ENCODE data around the gene PTPRT. TPM values are rescaled to one million over a fixed set of nuclear protein-coding genes. Genes with fewer than 3 reads are reported as not detected.

Gene PTPRT
- total RNA-seq, 1 donor from 2014 or later, result not detected

DNA sequence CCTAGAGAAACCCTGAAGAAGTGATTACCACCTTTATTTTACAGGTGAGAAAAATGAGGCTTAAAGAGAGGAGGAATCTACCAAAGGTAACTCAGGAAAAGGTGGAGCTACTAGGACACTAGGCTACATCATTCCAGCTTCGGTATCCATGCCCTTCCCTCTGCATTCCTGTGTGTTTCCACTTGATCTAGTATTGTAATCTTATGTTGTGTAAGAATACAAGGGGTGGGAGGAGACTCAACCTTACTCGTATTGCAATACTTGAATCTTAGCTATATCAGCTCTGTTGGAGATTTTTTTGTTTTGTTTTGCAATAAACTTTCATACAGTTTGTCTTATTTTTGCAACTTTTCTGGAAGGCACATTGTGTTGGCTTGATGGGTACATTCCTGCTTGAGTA lies 742.4 kb downstream of the PTPRT start:
- no peaks in the 10 kb centered on the region for H3K36me3 Mint-ChIP-seq (ENCODE audit: low read depth)
- intact Hi-C loops (cut with micrococcal nuclease), result no loop called here
- H3K4me3 Mint-ChIP-seq, result no peak overlapping the region
- no peak for DNase-seq (ENCODE audit: low spot score)
- H3K27me3 Mint-ChIP-seq (ENCODE audit: insufficient read depth), result no peaks in the 10 kb centered on the region
- H3K4me1 Mint-ChIP-seq (ENCODE audit: low read depth), result no peaks in the 10 kb centered on the region
- H3K9me3 Mint-ChIP-seq, result no peaks in the 10 kb centered on the region
- no peak overlapping the region for H3K27ac Mint-ChIP-seq

DNA sequence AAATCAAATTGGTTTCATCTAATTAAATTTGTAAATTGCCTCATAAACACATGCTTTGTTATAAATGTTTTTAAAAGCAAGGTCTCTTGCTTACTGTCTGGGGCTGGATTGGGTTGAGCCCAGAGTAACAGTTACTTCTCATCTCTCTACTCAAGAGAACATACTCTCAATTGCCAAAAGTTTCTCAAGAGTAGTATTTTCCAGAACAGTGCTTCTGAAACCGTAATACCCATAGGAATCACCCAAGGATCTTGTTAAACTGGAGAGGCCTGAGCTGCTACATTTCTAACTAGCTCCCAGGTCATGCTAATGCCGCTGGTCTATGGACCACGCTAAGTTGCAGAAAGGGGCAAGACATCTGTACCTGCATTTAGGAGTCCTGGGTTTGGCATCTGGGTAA lies 744.9 kb downstream of the PTPRT start:
- Mint-ChIP-seq H3K36me3 (ENCODE audit: low read depth) (no peaks in the 10 kb centered on the region), H3K9me3 (no peaks in the 10 kb centered on the region), H3K27me3 (ENCODE audit: insufficient read depth) (no peaks in the 10 kb centered on the region), H3K27ac (no peak overlapping the region), H3K4me3 (no peak overlapping the region), H3K4me1 (ENCODE audit: low read depth) (no peaks in the 10 kb centered on the region)
- intact Hi-C loops (cut with micrococcal nuclease), result no loop called here
- no peak for DNase-seq (ENCODE audit: low spot score)

- Mint-ChIP-seq H3K9me3 (no peaks in the 10 kb centered on the region), H3K4me1 (ENCODE audit: low read depth) (no peaks in the 10 kb centered on the region), H3K36me3 (ENCODE audit: low read depth) (no peaks in the 10 kb centered on the region), H3K27me3 (ENCODE audit: insufficient read depth) (no peaks in the 10 kb centered on the region), H3K27ac (no peak overlapping the region), H3K4me3 (no peak overlapping the region)
- DNase-seq (ENCODE audit: low spot score), result no peak
- intact Hi-C loops (cut with micrococcal nuclease), result no loop called here
Observed at GRCh38 chr20:42443200-42443599, 746.5 kb downstream of the PTPRT start.

- Mint-ChIP-seq H3K27ac (no peak overlapping the region), H3K9me3 (no peaks in the 10 kb centered on the region), H3K4me3 (no peak overlapping the region), H3K27me3 (ENCODE audit: insufficient read depth) (no peaks in the 10 kb centered on the region), H3K36me3 (ENCODE audit: low read depth) (no peaks in the 10 kb centered on the region), H3K4me1 (ENCODE audit: low read depth) (no peaks in the 10 kb centered on the region)
- no peak for DNase-seq (ENCODE audit: low spot score)
- intact Hi-C loops (cut with micrococcal nuclease), result no loop called here
Observed at GRCh38 chr20:42442716-42443115, 747.0 kb downstream of the PTPRT start.

DNA sequence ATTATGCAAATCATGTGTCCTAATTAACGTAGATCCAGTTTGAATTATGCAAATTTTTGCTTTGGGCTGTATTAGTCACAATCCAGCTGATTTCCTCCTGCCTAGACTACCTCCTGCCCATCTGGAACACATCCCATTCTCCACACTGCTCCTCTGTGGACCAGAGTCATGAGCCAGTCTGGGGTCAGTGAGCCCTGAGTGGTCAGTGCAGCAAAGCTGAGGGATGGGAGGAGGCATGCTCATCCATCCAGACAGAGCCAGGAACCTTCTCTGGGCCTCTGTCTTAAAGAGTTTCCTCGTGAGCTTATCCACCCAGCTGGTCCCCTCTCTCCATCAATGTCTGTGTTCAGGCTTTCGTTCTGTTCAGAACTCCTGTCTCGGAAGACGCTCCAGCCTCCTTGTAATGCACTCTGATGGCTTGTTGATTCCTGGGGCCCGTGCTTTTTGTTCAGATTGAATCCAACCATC lies 747.8 kb downstream of the PTPRT start:
- Mint-ChIP-seq H3K9me3 (no peaks in the 10 kb centered on the region), H3K27ac (no peak overlapping the region), H3K4me3 (no peak overlapping the region), H3K36me3 (ENCODE audit: low read depth) (no peaks in the 10 kb centered on the region), H3K4me1 (ENCODE audit: low read depth) (no peaks in the 10 kb centered on the region), H3K27me3 (ENCODE audit: insufficient read depth) (no peaks in the 10 kb centered on the region)
- intact Hi-C loops (cut with micrococcal nuclease), result no loop called here
- DNase-seq (ENCODE audit: low spot score), result no peak

DNA sequence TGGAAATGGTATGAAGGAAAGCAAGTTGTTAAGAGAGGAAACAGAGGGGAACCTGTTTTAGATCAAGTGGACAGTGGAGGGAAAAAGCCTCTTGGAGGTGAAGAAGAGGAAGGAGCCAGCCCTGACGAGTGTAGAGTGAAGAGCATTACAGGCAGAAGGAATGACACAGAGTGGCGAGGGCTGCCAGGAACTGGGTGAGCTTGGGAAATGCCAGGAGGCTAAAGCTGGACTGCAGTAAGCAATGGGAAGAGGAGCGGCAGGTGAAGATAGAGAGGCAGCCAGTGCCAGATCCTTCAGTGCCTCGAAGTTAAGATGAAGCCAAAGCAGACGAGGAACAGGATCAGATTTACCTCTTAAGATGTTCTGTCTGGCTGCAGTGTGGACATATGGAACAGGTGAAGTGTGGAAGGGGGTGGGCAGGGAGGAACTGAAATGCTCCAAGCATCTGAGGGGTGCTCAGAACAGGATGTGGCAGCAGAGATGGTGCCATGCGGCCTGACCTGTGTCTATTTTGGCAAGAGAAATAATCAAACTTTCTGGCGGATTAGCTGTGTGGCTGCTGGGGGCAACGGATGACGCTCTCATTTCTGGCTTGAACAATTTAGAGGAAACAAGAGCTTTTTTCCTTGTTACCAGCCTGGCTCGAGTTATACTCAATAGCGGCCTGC lies 748.4 kb downstream of the PTPRT start:
- intact Hi-C loops (cut with micrococcal nuclease), result no loop called here
- H3K4me1 Mint-ChIP-seq (ENCODE audit: low read depth), result no peaks in the 10 kb centered on the region
- H3K4me3 Mint-ChIP-seq, result no peak overlapping the region
- no peak overlapping the region for H3K27ac Mint-ChIP-seq
- H3K27me3 Mint-ChIP-seq (ENCODE audit: insufficient read depth), result no peaks in the 10 kb centered on the region
- no peak for DNase-seq (ENCODE audit: low spot score)
- no peaks in the 10 kb centered on the region for H3K9me3 Mint-ChIP-seq
- no peaks in the 10 kb centered on the region for H3K36me3 Mint-ChIP-seq (ENCODE audit: low read depth)

GRCh38 chr20:42435230-42435629 lies 754.5 kb downstream of the PTPRT start:
- no peak for DNase-seq (ENCODE audit: low spot score)
- Mint-ChIP-seq H3K27ac (no peak overlapping the region), H3K4me1 (ENCODE audit: low read depth) (no peaks in the 10 kb centered on the region), H3K9me3 (no peaks in the 10 kb centered on the region), H3K27me3 (ENCODE audit: insufficient read depth) (no peaks in the 10 kb centered on the region), H3K36me3 (ENCODE audit: low read depth) (no peaks in the 10 kb centered on the region), H3K4me3 (no peak overlapping the region)
- intact Hi-C loops (cut with micrococcal nuclease), result no loop called here

- intact Hi-C loops (cut with micrococcal nuclease), result no loop called here
- H3K4me1 Mint-ChIP-seq (ENCODE audit: low read depth), result no peaks in the 10 kb centered on the region
- no peak overlapping the region for H3K4me3 Mint-ChIP-seq
- no peaks in the 10 kb centered on the region for H3K27me3 Mint-ChIP-seq (ENCODE audit: insufficient read depth)
- H3K9me3 Mint-ChIP-seq, result no peaks in the 10 kb centered on the region
- no peaks in the 10 kb centered on the region for H3K36me3 Mint-ChIP-seq (ENCODE audit: low read depth)
- no peak overlapping the region for H3K27ac Mint-ChIP-seq
- DNase-seq (ENCODE audit: low spot score), result no peak
Observed at GRCh38 chr20:42432496-42433334, 757.0 kb downstream of the PTPRT start.

DNA sequence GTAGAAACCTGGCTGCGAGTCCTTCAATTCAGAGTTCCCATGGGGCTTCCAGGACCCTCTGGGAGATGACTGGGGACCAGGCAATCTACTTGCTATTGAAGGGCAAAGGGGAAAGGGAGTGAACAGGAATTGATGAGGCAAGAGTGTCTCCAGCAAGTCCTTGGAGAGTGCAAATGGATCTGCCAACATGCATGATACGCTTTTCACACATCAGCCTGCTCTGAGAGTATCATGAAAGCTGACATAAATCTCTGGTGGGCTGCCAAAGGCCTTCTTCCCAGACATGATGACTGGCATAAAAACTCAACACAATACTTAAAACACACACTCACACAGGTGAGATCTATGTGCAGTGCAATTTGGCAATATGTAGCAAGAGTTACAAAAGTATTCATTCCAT lies 759.1 kb downstream of the PTPRT start:
- Mint-ChIP-seq H3K27me3 (ENCODE audit: insufficient read depth) (no peaks in the 10 kb centered on the region), H3K9me3 (no peaks in the 10 kb centered on the region)

GRCh38 chr20:42429761-42430458 lies 759.8 kb downstream of the PTPRT start:
- H3K27ac Mint-ChIP-seq, result no peak overlapping the region
- no peaks in the 10 kb centered on the region for H3K27me3 Mint-ChIP-seq (ENCODE audit: insufficient read depth)
- no peaks in the 10 kb centered on the region for H3K36me3 Mint-ChIP-seq (ENCODE audit: low read depth)
- no peaks in the 10 kb centered on the region for H3K9me3 Mint-ChIP-seq
- no peak for DNase-seq (ENCODE audit: low spot score)
- no peaks in the 10 kb centered on the region for H3K4me1 Mint-ChIP-seq (ENCODE audit: low read depth)
- intact Hi-C loops (cut with micrococcal nuclease), result no loop called here
- no peak overlapping the region for H3K4me3 Mint-ChIP-seq

More for the DNA sequence above, 759.1 kb downstream of the PTPRT start:
- no peak overlapping the region for H3K27ac Mint-ChIP-seq
- H3K4me1 Mint-ChIP-seq (ENCODE audit: low read depth), result no peaks in the 10 kb centered on the region
- no peak overlapping the region for H3K4me3 Mint-ChIP-seq
- no peak for DNase-seq (ENCODE audit: low spot score)
- intact Hi-C loops (cut with micrococcal nuclease), result no loop called here
- no peaks in the 10 kb centered on the region for H3K36me3 Mint-ChIP-seq (ENCODE audit: low read depth)

- no peak for DNase-seq (ENCODE audit: low spot score)
- Mint-ChIP-seq H3K27me3 (ENCODE audit: insufficient read depth) (no peaks in the 10 kb centered on the region), H3K27ac (no peak overlapping the region), H3K4me3 (no peak overlapping the region), H3K9me3 (peaks cover 4% of the 10 kb centered on the region), H3K4me1 (ENCODE audit: low read depth) (no peaks in the 10 kb centered on the region), H3K36me3 (ENCODE audit: low read depth) (no peaks in the 10 kb centered on the region)
- intact Hi-C loops (cut with micrococcal nuclease), result no loop called here
Observed at GRCh38 chr20:42419814-42420532, 769.7 kb downstream of the PTPRT start.

GRCh38 chr20:42406826-42407225 lies 782.9 kb downstream of the PTPRT start:
- no peak overlapping the region for H3K27ac Mint-ChIP-seq
- no peak overlapping the region for H3K4me3 Mint-ChIP-seq
- no peaks in the 10 kb centered on the region for H3K27me3 Mint-ChIP-seq (ENCODE audit: insufficient read depth)
- H3K4me1 Mint-ChIP-seq (ENCODE audit: low read depth), result no peaks in the 10 kb centered on the region
- no peak for DNase-seq (ENCODE audit: low spot score)
- intact Hi-C loops (cut with micrococcal nuclease), result no loop called here
- no peaks in the 10 kb centered on the region for H3K36me3 Mint-ChIP-seq (ENCODE audit: low read depth)
- H3K9me3 Mint-ChIP-seq, result peaks cover 3% of the 10 kb centered on the region

All from activated T-helper 1 cell treated with anti-CD3 and anti-CD28 coated beads, Interleukin-12 subunit alpha, Interleukin-12 subunit beta, Interleukin-2, Interleukin-4 antibody, amounts not matched to agents 30 ng/mL and 10 ng/mL and 1 ng/mL, durations not matched to agents 14 hours and 24 hours and 36 hours (primary cell).